Lower leg skin (tissue), 4 donors: ENCODE results near the gene OTUB1. TPM values are rescaled to one million over a fixed set of nuclear protein-coding genes. Genes with fewer than 3 reads are reported as not detected.
A peak's percentile ranks its signal among the peaks of the same experiment; 100 is the strongest.

Experiments
- DNase-seq, 2 donors: peaks; one replicate each; pipeline ENCODE4 v3.0.0-alpha.2; 2019; ENCODE audit warnings: low spot score in 2 of 2
- H3K4me3 ChIP-seq: fragments of 200-600 bp; sonication (generic); 2 replicates; pipeline ENCODE4 v1.5.1; 2017; ENCODE audit warnings: mild to moderate bottlenecking, low read depth; ENCODE audit not compliant: poor library complexity, severe bottlenecking
- CTCF ChIP-seq, 3 donors: fragments of 450-650 bp; IDR thresholded peaks; one replicate each; pipeline ENCODE4 v1.5.1; 2016; ENCODE audit warnings: antibody characterized with exemption in 3 of 3, mild to moderate bottlenecking in 3 of 3, moderate library complexity in 2 of 3
- POLR2A ChIP-seq, 2 donors: fragments of 450-650 bp; IDR thresholded peaks; one replicate each; pipeline ENCODE4 v1.6.1; 2016 to 2017; ENCODE audit warnings: antibody characterized with exemption in 2 of 2, mild to moderate bottlenecking in 1 of 2, moderate library complexity in 1 of 2
- WGBS, 2 donors: methylation state at CpG; one replicate each; pipeline ENCODE4 v1.1.5; 2018; 5-methylcytosine and 5-hydroxymethylcytosine counted together
- intact Hi-C: fragments of 100-400 bp; cut with DNase I; formaldehyde crosslinking; loops from one replicate; pipeline ENCODE4 v1.15.0; 2023; ENCODE audit warnings: low total_unique reads
- total RNA-seq, 4 donors: library from RNA; depleted of rRNA; stranded (reverse); fragments of >200 nt; gene quantifications; one replicate each; pipeline ENCODE4 v1.1.0, GENCODE V29; 2016

The OTUB1 gene
- total RNA-seq, 4 donors from 2014 or later, result 48.8 to 94.8 (median 81.7) TPM

GRCh38 chr11:63986932-63987513 is 785 bp downstream of the OTUB1 start:
- TF ChIP-seq POLR2A (IDR thresholded peaks at IDR 0.05) (no peak), CTCF (IDR thresholded peaks at IDR 0.05) (no peak)
- peak overlapping the region; percentile 91 for H3K4me3 ChIP-seq
- no peak for DNase-seq
- WGBS, 2 donors, result 38 to 41% methylated on average over 18 to 24 of the region's 25 CpGs
- intact Hi-C loops, result no loop called here

GRCh38 chr11:63991558-63991957 is 5.3 kb downstream of the OTUB1 start:
- no peak overlapping the region for H3K4me3 ChIP-seq
- 84 to 85% methylated on average over 10 of the region's 10 CpGs for WGBS, 2 donors
- intact Hi-C loops, result no loop called here
- no peak for TF ChIP-seq CTCF (IDR thresholded peaks at IDR 0.05)
- no peak for TF ChIP-seq POLR2A (IDR thresholded peaks at IDR 0.05)
- DNase-seq, result no peak

GRCh38 chr11:63993100-63993499 is 6.9 kb downstream of the OTUB1 start:
- TF ChIP-seq POLR2A (IDR thresholded peaks at IDR 0.05) (no peak), CTCF (IDR thresholded peaks at IDR 0.05) (no peak)
- 73 to 89% methylated on average over 5 of the region's 5 CpGs for WGBS, 2 donors
- DNase-seq, result no peak

GRCh38 chr11:63993993-63994392 is 7.8 kb downstream of the OTUB1 start:
- 42 to 54% methylated on average over 6 of the region's 6 CpGs for WGBS, 2 donors
- no peak overlapping the region for H3K4me3 ChIP-seq
- DNase-seq, result no peak
- intact Hi-C loops, result no loop called here
- no peak for TF ChIP-seq POLR2A (IDR thresholded peaks at IDR 0.05)
- no peak for TF ChIP-seq CTCF (IDR thresholded peaks at IDR 0.05)

More at GRCh38 chr11:63993100-63993499, 6.9 kb downstream of the OTUB1 start:
- intact Hi-C loops, result no loop called here
- H3K4me3 ChIP-seq, result no peak overlapping the region

GRCh38 chr11:63996512-63996911 is 10.3 kb downstream of the OTUB1 start:
- WGBS, 2 donors, result 84 to 89% methylated on average over 13 to 18 of the region's 18 CpGs
- no peak overlapping the region for H3K4me3 ChIP-seq
- intact Hi-C loops, result no loop called here
- no peak for DNase-seq
- TF ChIP-seq CTCF (IDR thresholded peaks at IDR 0.05) (no peak), POLR2A (IDR thresholded peaks at IDR 0.05) (no peak)
